Naive thymus-derived CD4-positive, alpha-beta T cell (primary cell): ENCODE measurements around the gene USH2A. TPM values are rescaled to one million over a fixed set of nuclear protein-coding genes. Genes with fewer than 3 reads are reported as not detected.

Experiments used
- ATAC-seq: fragments of 150-1000 bp; cut with Tn5 transposase; 2 replicates; pipeline ENCODE4 v1.10.0; 2021; ENCODE audit warnings: mild to moderate bottlenecking, moderate library complexity
- CTCF ChIA-PET: fragments of 350-600 bp; sonication (Branson Sonifier 250); formaldehyde crosslinking; loops from one replicate; lab custom pipeline; 2021; ENCODE audit warnings: antibody characterized with exemption; lab: Charles Lee
- POLR2A ChIA-PET: fragments of 350-600 bp; sonication (Branson Sonifier 250); formaldehyde crosslinking; loops from one replicate; lab custom pipeline; 2021; ENCODE audit warnings: antibody characterized with exemption, inconsistent platforms; lab: Charles Lee
- DNase-seq, 9 donors: peaks; one replicate each; pipeline versions ENCODE4 v3.0.0 to v3.0.0-alpha.2; 2020 to 2022; ENCODE audit warnings: mixed read lengths in 1 of 9
- H3K27ac ChIP-seq: one replicate; pipeline ENCODE4 v1.7.0; 2013; ENCODE audit warnings: mild to moderate bottlenecking, low read depth, low read length, moderate library complexity
- H3K27me3 ChIP-seq, 2 donors: one replicate each; pipeline ENCODE4 v1.7.0; 2013; ENCODE audit warnings: low read length in 2 of 2, mild to moderate bottlenecking in 2 of 2, moderate library complexity in 2 of 2; ENCODE audit not compliant: control insufficient read depth in 2 of 2, insufficient read depth in 2 of 2
- H3K36me3 ChIP-seq, 3 experiments: 1 replicate in 2 of 3; 2 replicates in 1 of 3; pipeline ENCODE4 v1.7.0; 2013; ENCODE audit warnings: low read length in 3 of 3, mild to moderate bottlenecking in 3 of 3, moderate library complexity in 1 of 3; ENCODE audit not compliant: insufficient read depth in 3 of 3, control insufficient read depth in 2 of 3
- H3K4me1 ChIP-seq, 2 donors: one replicate each; pipeline ENCODE4 v1.7.0; 2013; ENCODE audit warnings: low read length in 2 of 2, mild to moderate bottlenecking in 2 of 2, moderate library complexity in 1 of 2; ENCODE audit not compliant: control insufficient read depth in 2 of 2, insufficient read depth in 2 of 2
- H3K4me3 ChIP-seq: 2 replicates; pipeline ENCODE4 v1.7.0; 2013; ENCODE audit warnings: mild to moderate bottlenecking, low read length
- H3K9me3 ChIP-seq, 3 experiments: 1 replicate in 2 of 3; 2 replicates in 1 of 3; pipeline ENCODE4 v1.7.0; 2013; ENCODE audit warnings: low read length in 3 of 3; ENCODE audit not compliant: control insufficient read depth in 2 of 3
- H3K27ac Mint-ChIP-seq, 9 donors: one replicate each; pipeline ENCODE4 v1.8.0; 2020 to 2022; ENCODE audit warnings: mixed read lengths in 9 of 9, mild to moderate bottlenecking in 8 of 9, moderate library complexity in 5 of 9, inconsistent platforms in 2 of 9
- H3K27me3 Mint-ChIP-seq, 5 donors: one replicate each; pipeline ENCODE4 v1.8.0; 2021 to 2022; ENCODE audit warnings: mixed read lengths in 5 of 5, mild to moderate bottlenecking in 1 of 5
- H3K36me3 Mint-ChIP-seq, 5 donors: one replicate each; pipeline ENCODE4 v1.8.0; 2020 to 2022; ENCODE audit warnings: mixed read lengths in 5 of 5, mild to moderate bottlenecking in 3 of 5, inconsistent platforms in 1 of 5
- H3K4me1 Mint-ChIP-seq, 7 donors: one replicate each; pipeline ENCODE4 v1.8.0; 2020 to 2022; ENCODE audit warnings: mixed read lengths in 7 of 7, mild to moderate bottlenecking in 3 of 7, inconsistent platforms in 1 of 7
- H3K4me3 Mint-ChIP-seq, 10 donors: one replicate each; pipeline ENCODE4 v1.8.0; 2020 to 2022; ENCODE audit warnings: mild to moderate bottlenecking in 10 of 10, mixed read lengths in 10 of 10, moderate library complexity in 6 of 10, inconsistent platforms in 2 of 10
- H3K9me3 Mint-ChIP-seq, 11 donors: one replicate each; pipeline ENCODE4 v1.8.0; 2020 to 2022; ENCODE audit warnings: mixed read lengths in 11 of 11, mild to moderate bottlenecking in 4 of 11, inconsistent platforms in 1 of 11, moderate library complexity in 1 of 11
- intact Hi-C, 2 donors: fragments of 100-400 bp; cut with micrococcal nuclease; formaldehyde crosslinking; loops; one replicate each; pipeline ENCODE4 v1.15.1; 2023
- polyA plus RNA-seq, 2 donors: library from polyadenylated mRNA; unstranded; fragments of 300-500 nt; fragmentation: Illumina TruSeq; gene quantifications; one replicate each; pipeline ENCODE4 v1.2.3, GENCODE V29; 2021
- total RNA-seq, 6 experiments: library from RNA in 5 of 6; stranded (reverse) in 5 of 6; gene quantifications; 1 replicate in 5 of 6; 2 replicates in 1 of 6; pipeline ENCODE4 v1.2.3 and lab custom pipeline; 2021 to 2026

The USH2A gene
- total and polyA plus RNA-seq, 7 experiments from 2014 or later: not detected

DNA sequence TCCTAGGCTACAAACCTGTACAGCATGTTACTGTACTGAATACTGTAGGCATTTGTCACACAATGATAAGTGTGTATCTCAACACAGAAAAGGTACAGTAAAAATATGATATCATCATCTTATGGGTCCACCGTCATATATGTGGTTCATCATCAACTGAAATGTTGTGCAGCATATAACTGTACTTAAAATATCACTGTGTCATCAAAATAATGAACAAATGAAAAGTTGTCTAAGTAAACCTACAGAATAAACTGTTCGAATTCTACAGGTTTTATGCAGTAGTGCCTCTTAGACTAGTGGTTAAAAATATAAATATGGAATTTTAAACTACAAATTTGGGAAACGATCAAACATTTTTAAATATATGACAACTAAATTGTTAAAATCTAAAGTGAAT lies 527.4 kb downstream of the USH2A start:
- Mint-ChIP-seq H3K9me3 (peaks cover 0 to 10% (median 3%) of the 10 kb centered on the region in 11 donors), H3K27ac (no peak overlapping the region), H3K4me1 (no peaks in the 10 kb centered on the region), H3K36me3 (no peaks in the 10 kb centered on the region), H3K27me3 (no peaks in the 10 kb centered on the region), H3K4me3 (no peak overlapping the region)
- ATAC-seq (no peak), DNase-seq (no peak)
- Histone ChIP-seq H3K27me3 (no peaks in the 10 kb centered on the region), H3K4me3 (no peak overlapping the region), H3K9me3 (no peaks in the 10 kb centered on the region), H3K27ac (no peak overlapping the region), H3K36me3 (no peaks in the 10 kb centered on the region), H3K4me1 (no peaks in the 10 kb centered on the region)
- intact Hi-C loops: no loop called here
- CTCF ChIA-PET: no interaction called here
- POLR2A ChIA-PET: no interaction called here

DNA sequence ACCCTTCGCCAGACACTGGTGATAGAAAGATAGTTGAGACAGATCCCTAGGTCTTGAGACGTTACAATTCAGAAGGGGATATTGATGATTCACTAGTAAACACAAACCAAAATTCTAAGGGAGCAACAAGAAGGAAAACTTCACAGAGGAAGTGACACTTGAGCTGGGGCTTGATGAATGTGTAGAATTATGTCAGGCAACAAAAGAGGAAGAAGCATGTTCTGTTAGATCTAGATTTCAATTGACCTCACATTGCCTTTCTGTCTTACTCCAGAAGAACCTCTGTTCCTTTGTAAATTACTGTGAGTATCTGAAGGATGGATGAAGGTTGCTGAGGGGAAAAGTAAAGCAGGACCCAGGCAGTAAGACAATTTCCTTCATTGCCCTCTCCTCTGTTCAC lies 528.0 kb downstream of the USH2A start:
- Histone ChIP-seq H3K4me1 (no peaks in the 10 kb centered on the region), H3K9me3 (no peaks in the 10 kb centered on the region), H3K36me3 (no peaks in the 10 kb centered on the region), H3K27ac (no peak overlapping the region), H3K27me3 (no peaks in the 10 kb centered on the region), H3K4me3 (no peak overlapping the region)
- ChIA-PET POLR2A (no interaction called here), CTCF (no interaction called here)
- no peaks in the 10 kb centered on the region for H3K27me3 Mint-ChIP-seq
- H3K36me3 Mint-ChIP-seq: no peaks in the 10 kb centered on the region
- ATAC-seq: no peak
- H3K9me3 Mint-ChIP-seq: peaks cover 0 to 8% (median 1%) of the 10 kb centered on the region in 11 donors
- H3K4me1 Mint-ChIP-seq: no peaks in the 10 kb centered on the region
- DNase-seq: no peak
- H3K4me3 Mint-ChIP-seq: no peak overlapping the region
- intact Hi-C loops: no loop called here
- no peak overlapping the region for H3K27ac Mint-ChIP-seq

DNA sequence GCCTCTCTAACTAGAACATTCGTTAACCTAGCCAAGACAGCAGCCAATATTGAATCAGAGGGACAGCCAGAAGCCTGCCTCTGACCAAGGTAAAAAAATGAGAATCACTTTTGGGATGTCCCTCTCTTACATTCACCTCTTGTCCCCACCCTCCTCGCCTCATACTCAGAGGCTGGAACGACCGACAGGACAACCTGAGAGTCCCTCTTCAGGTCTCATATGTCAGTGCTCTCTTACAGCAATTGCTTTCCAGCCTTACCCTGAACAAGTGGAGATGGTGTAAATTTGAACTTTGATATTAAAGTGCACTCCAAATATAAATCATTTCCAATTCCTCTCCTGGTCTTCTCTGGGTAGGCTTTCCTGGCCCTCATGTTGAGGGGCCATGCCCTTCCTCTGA lies 528.6 kb downstream of the USH2A start:
- POLR2A ChIA-PET: no interaction called here
- H3K27ac ChIP-seq: no peak overlapping the region
- H3K9me3 ChIP-seq: no peaks in the 10 kb centered on the region
- no peaks in the 10 kb centered on the region for H3K4me1 Mint-ChIP-seq
- CTCF ChIA-PET: no interaction called here
- ATAC-seq (no peak), DNase-seq (no peak)
- intact Hi-C loops: no loop called here
- peaks cover 0 to 5% (median 1%) of the 10 kb centered on the region in 11 donors for H3K9me3 Mint-ChIP-seq
- H3K4me3 Mint-ChIP-seq: no peak overlapping the region
- H3K27ac Mint-ChIP-seq: no peak overlapping the region
- no peaks in the 10 kb centered on the region for H3K36me3 Mint-ChIP-seq
- H3K27me3 ChIP-seq: no peaks in the 10 kb centered on the region
- no peak overlapping the region for H3K4me3 ChIP-seq
- H3K27me3 Mint-ChIP-seq: no peaks in the 10 kb centered on the region
- no peaks in the 10 kb centered on the region for H3K36me3 ChIP-seq
- no peaks in the 10 kb centered on the region for H3K4me1 ChIP-seq

DNA sequence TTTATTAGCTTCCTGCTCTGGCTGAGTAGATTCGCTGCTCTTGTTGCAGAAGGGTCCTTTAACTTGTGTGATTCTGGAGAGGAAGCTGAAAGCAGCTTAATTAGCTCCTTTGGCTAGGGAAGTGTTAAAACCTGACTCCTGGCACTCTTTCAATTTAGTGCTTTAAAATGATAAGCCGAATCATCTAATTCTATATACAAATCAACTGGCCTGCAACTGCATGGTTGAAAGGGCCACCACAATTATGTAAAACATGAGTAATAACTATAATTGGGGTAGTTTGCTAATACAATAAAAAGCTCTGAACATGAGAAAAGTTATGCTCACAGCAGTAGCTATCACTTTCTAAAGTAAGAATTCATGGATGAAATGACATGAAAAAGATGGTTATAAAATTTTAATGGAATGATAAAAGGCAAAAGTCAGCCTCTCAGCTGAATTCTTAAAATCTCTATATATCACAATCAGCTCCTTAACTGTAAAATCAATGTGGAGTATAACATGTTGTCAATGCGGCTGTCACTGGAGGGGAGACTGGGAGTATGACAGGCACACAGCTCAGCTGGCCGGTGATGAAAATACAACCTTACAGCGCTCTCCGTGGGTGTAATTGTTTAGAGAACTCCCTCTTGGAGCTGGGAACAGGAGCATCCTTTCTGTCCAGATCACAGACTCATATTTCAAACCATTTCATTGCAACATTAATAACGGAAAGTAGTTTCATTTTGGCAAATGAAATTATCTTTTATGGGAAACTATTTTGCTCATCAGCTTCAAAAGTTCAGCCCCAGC lies 531.8 kb downstream of the USH2A start:
- H3K27ac ChIP-seq: no peak overlapping the region
- no peaks in the 10 kb centered on the region for H3K4me1 ChIP-seq
- CTCF ChIA-PET: no interaction called here
- POLR2A ChIA-PET: no interaction called here
- H3K36me3 Mint-ChIP-seq: peaks cover 0 to 4% (median 0%) of the 10 kb centered on the region in 5 donors
- ATAC-seq (no peak), DNase-seq (no peak)
- no peaks in the 10 kb centered on the region for H3K27me3 Mint-ChIP-seq
- H3K27ac Mint-ChIP-seq: no peak overlapping the region
- no peaks in the 10 kb centered on the region for H3K4me1 Mint-ChIP-seq
- no peaks in the 10 kb centered on the region for H3K27me3 ChIP-seq
- intact Hi-C loops: no loop called here
- H3K9me3 Mint-ChIP-seq: peaks cover 0 to 5% (median 1%) of the 10 kb centered on the region in 11 donors
- H3K36me3 ChIP-seq: no peaks in the 10 kb centered on the region
- no peaks in the 10 kb centered on the region for H3K9me3 ChIP-seq
- no peak overlapping the region for H3K4me3 Mint-ChIP-seq
- H3K4me3 ChIP-seq: no peak overlapping the region

DNA sequence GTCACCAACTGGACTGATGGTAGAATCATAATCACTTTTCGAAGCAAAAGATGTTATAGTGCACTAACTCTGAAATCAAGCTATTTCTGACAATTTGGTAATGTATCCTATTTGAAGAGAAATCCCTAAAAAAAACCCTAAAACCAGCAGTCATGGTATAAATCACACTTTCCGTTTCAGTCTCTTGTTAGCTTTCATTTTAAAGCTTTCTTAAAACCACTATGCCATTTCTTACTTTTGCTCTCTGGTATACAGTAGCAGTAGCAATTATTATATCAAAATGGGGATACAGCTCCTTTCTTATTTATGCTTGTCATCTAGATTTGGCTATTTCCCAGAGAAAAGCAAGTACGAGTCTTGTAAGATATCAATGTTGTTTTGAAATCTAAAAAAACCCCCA lies 532.8 kb downstream of the USH2A start:
- H3K27ac ChIP-seq: no peak overlapping the region
- H3K27me3 Mint-ChIP-seq: no peaks in the 10 kb centered on the region
- peaks cover 0 to 5% (median 3%) of the 10 kb centered on the region in 11 donors for H3K9me3 Mint-ChIP-seq
- ATAC-seq (no peak), DNase-seq (no peak)
- ChIA-PET CTCF (no interaction called here), POLR2A (no interaction called here)
- peaks cover 0 to 4% (median 0%) of the 10 kb centered on the region in 5 donors for H3K36me3 Mint-ChIP-seq
- H3K4me3 Mint-ChIP-seq: no peak overlapping the region
- no peak overlapping the region for H3K4me3 ChIP-seq
- no peak overlapping the region for H3K27ac Mint-ChIP-seq
- no peaks in the 10 kb centered on the region for H3K9me3 ChIP-seq
- intact Hi-C loops: no loop called here
- no peaks in the 10 kb centered on the region for H3K36me3 ChIP-seq
- no peaks in the 10 kb centered on the region for H3K4me1 ChIP-seq
- H3K27me3 ChIP-seq: no peaks in the 10 kb centered on the region
- H3K4me1 Mint-ChIP-seq: no peaks in the 10 kb centered on the region

DNA sequence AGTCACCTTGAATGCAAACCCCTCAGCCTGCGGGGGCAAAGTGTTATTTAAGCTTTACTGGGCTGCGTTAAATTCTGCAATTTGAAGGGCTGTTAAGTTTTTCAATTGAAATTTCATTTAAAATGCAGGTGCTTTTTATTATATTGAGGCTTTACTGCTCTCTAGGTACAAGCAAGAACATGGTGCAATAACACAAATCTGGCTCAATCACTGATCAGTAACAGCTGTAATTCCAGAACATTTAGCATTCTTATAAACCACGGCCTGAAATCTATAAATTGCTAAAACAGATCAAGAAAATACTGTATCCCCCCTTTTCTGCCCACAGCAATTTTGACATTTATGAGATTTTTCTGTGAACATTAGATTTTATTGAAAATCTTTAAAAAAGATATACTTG lies 533.4 kb downstream of the USH2A start:
- Histone ChIP-seq H3K4me3 (no peak overlapping the region), H3K4me1 (no peaks in the 10 kb centered on the region), H3K27ac (no peak overlapping the region), H3K36me3 (no peaks in the 10 kb centered on the region), H3K9me3 (no peaks in the 10 kb centered on the region), H3K27me3 (no peaks in the 10 kb centered on the region)
- Mint-ChIP-seq H3K4me3 (no peak overlapping the region), H3K36me3 (peaks cover 0 to 4% (median 0%) of the 10 kb centered on the region in 5 donors), H3K4me1 (no peaks in the 10 kb centered on the region), H3K9me3 (peaks cover 0 to 5% (median 2%) of the 10 kb centered on the region in 11 donors), H3K27ac (no peak overlapping the region), H3K27me3 (no peaks in the 10 kb centered on the region)
- ChIA-PET CTCF (no interaction called here), POLR2A (no interaction called here)
- DNase-seq (no peak), ATAC-seq (no peak)
- intact Hi-C loops: no loop called here

DNA sequence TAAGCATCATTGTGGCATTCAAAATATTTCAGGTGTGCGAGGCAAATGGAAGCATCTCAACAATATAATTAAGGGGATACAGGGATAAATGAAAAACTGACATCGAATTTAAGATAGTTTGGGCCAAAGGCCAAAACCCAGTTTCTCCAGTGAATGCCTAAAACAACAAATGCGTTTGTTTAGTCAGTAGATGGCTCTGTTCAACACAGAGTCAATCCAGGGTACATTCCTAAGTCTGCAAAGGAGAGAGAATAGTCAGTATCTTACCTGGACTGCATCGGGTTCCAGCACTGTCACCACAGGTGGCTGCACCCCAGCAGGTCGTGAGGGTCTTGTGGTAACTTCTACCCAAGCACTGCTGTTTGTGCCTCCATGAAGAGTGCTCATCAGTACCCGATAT lies 535.1 kb downstream of the USH2A start:
- Mint-ChIP-seq H3K36me3 (peaks cover 0 to 4% (median 0%) of the 10 kb centered on the region in 5 donors), H3K4me3 (no peak overlapping the region), H3K27me3 (no peaks in the 10 kb centered on the region), H3K4me1 (no peaks in the 10 kb centered on the region), H3K9me3 (peaks cover 0 to 6% (median 2%) of the 10 kb centered on the region in 11 donors), H3K27ac (no peak overlapping the region)
- H3K27me3 ChIP-seq: no peaks in the 10 kb centered on the region
- ChIA-PET CTCF (no interaction called here), POLR2A (no interaction called here)
- H3K4me1 ChIP-seq: no peaks in the 10 kb centered on the region
- no peak overlapping the region for H3K27ac ChIP-seq
- ATAC-seq: no peak
- no peaks in the 10 kb centered on the region for H3K9me3 ChIP-seq
- no peak for DNase-seq
- no peak overlapping the region for H3K4me3 ChIP-seq
- no peaks in the 10 kb centered on the region for H3K36me3 ChIP-seq
- intact Hi-C loops: no loop called here
